Activated B cell treated with CpG ODN at 0.5 μM for 24 hours (primary cell): ENCODE measurements around the gene SWAP70. TPM values are rescaled to one million over a fixed set of nuclear protein-coding genes. Genes with fewer than 3 reads are reported as not detected.

ENCODE experiments used
- ATAC-seq: fragments of 200-7000 bp; cut with Tn5 transposase; one replicate; pipeline ENCODE4 v1.10.0; 2021; ENCODE audit warnings: low read depth, mild to moderate bottlenecking, moderate library complexity
- CTCF ChIA-PET: fragments of 350-600 bp; sonication (Branson Sonifier 250); formaldehyde crosslinking; loops from one replicate; lab custom pipeline; 2021; ENCODE audit warnings: antibody characterized with exemption; lab: Charles Lee
- POLR2A ChIA-PET: fragments of 350-600 bp; sonication (Branson Sonifier 250); formaldehyde crosslinking; loops from one replicate; lab custom pipeline; 2021; ENCODE audit warnings: antibody characterized with exemption; lab: Charles Lee
- DNase-seq: peaks from one replicate; pipeline ENCODE4 v3.0.0; 2022
- H3K27ac Mint-ChIP-seq: one replicate; pipeline ENCODE4 v1.8.0; 2020; ENCODE audit warnings: mixed read lengths
- H3K27me3 Mint-ChIP-seq: one replicate; pipeline ENCODE4 v1.8.0; 2021; ENCODE audit warnings: mixed read lengths
- H3K36me3 Mint-ChIP-seq: one replicate; pipeline ENCODE4 v1.8.0; 2021; ENCODE audit warnings: low read depth, mixed read lengths
- H3K4me1 Mint-ChIP-seq: one replicate; pipeline ENCODE4 v1.8.0; 2021; ENCODE audit warnings: mixed read lengths
- H3K4me3 Mint-ChIP-seq: one replicate; pipeline ENCODE4 v1.8.0; 2020; ENCODE audit warnings: mild to moderate bottlenecking, mixed read lengths
- H3K9me3 Mint-ChIP-seq: one replicate; pipeline ENCODE4 v1.8.0; 2020; ENCODE audit warnings: mixed read lengths
- intact Hi-C: fragments of 100-400 bp; cut with micrococcal nuclease; formaldehyde crosslinking; loops from one replicate; pipeline ENCODE4 v1.15.1; 2024
- total RNA-seq: library from RNA; stranded (reverse); gene quantifications from 2 replicates; pipeline ENCODE4 v1.2.3, GENCODE V29; 2022
- TF ChIP-seq, protein P1 (sequence below): fragments of 200-600 bp; IDR thresholded peaks from one replicate; pipeline ENCODE4 v1.8.0; 2022; ENCODE audit warnings: antibody characterized with exemption, mild to moderate bottlenecking

Gene SWAP70
- total RNA-seq, 1 donor from 2014 or later = 288 TPM

DNA sequence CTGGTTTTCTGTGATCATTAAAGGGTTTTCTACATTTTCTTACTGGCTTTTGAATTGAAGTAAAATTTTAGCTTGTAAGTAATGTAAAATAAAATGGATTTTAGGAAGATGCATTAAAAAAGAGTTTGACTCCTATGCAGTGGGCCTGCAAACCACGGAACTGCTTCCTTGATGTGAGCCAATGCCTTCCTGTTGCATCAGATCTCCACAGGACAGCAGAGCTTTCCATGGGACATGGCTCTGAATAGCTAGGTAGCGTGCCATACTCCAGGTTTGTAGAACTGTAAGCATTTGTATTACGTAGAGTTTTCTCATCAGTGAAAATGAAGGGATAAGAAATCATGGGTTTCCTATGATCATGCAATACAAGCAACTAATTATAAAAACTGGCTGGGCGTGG, 133.4 kb downstream of the SWAP70 start:
- DNase-seq (no peak), ATAC-seq (no peak)
- ChIA-PET POLR2A (no interaction called here), CTCF (no interaction called here)
- H3K27me3 Mint-ChIP-seq = no peaks in the 10 kb centered on the region
- intact Hi-C loops = no loop called here
- no peaks in the 10 kb centered on the region for H3K9me3 Mint-ChIP-seq
- peaks cover 2% of the 10 kb centered on the region for H3K4me1 Mint-ChIP-seq
- H3K36me3 Mint-ChIP-seq = peaks cover 7% of the 10 kb centered on the region
- TF ChIP-seq, protein P1, sequence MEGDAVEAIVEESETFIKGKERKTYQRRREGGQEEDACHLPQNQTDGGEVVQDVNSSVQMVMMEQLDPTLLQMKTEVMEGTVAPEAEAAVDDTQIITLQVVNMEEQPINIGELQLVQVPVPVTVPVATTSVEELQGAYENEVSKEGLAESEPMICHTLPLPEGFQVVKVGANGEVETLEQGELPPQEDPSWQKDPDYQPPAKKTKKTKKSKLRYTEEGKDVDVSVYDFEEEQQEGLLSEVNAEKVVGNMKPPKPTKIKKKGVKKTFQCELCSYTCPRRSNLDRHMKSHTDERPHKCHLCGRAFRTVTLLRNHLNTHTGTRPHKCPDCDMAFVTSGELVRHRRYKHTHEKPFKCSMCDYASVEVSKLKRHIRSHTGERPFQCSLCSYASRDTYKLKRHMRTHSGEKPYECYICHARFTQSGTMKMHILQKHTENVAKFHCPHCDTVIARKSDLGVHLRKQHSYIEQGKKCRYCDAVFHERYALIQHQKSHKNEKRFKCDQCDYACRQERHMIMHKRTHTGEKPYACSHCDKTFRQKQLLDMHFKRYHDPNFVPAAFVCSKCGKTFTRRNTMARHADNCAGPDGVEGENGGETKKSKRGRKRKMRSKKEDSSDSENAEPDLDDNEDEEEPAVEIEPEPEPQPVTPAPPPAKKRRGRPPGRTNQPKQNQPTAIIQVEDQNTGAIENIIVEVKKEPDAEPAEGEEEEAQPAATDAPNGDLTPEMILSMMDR = no peak
- H3K4me3 Mint-ChIP-seq = no peak overlapping the region
- H3K27ac Mint-ChIP-seq = no peak overlapping the region

DNA sequence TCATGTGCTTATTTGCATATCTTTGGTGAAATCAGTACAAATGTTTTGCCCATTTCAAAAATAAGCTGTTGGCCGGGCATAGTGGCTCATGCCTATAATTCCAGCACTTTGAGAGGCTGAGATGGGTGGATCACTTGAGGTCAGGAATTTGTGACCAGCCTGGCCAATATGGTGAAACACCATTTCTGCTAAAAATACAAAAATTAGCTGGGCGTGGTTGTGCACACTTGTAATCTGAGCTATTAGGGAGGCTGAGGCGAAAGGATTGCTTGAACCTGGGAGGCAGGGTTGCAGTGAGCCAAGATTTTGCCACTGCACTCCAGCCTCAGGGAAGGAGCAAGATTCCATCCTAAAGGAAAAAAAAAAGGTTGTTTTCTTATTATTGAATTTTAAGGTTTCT, 136.0 kb downstream of the SWAP70 start:
- Mint-ChIP-seq H3K27me3 (no peaks in the 10 kb centered on the region), H3K36me3 (peaks cover 7% of the 10 kb centered on the region), H3K27ac (no peak overlapping the region), H3K4me3 (no peak overlapping the region), H3K9me3 (no peaks in the 10 kb centered on the region), H3K4me1 (peaks cover 2% of the 10 kb centered on the region)
- ChIA-PET POLR2A (no interaction called here), CTCF (no interaction called here)
- intact Hi-C loops = no loop called here
- ATAC-seq (no peak), DNase-seq (no peak)
- TF ChIP-seq, protein P1 = no peak

DNA sequence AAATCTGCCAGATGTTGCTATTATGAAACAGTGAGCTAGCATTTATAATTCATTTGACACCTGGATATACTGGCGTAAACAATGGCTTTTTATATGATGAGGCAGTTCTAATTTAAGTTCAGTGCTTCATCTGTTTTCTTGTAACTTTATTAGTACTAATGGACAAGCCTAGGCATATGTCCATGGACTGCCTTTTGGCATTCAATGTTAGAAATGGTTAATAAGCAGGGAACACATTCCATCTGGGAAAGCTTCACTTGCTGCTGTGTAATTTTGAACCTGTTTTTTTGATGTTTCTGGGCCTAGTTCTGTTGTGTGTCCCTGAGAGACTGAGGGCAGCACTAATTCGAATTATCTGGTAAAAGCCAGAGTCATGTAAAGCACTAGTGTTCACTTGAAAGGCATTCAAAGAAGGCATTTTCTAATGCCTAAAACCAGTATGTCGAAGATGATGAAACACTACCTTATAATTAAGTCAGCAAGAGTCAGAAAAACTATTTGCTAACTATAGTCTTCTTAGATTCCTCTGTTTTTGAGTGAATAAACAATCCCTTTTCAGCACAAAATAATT, 138.5 kb downstream of the SWAP70 start:
- Mint-ChIP-seq H3K27ac (no peak overlapping the region), H3K27me3 (no peaks in the 10 kb centered on the region), H3K36me3 (peaks cover 12% of the 10 kb centered on the region), H3K9me3 (no peaks in the 10 kb centered on the region), H3K4me1 (peaks cover 2% of the 10 kb centered on the region), H3K4me3 (no peak overlapping the region)
- ChIA-PET POLR2A (interaction anchor here (0.6 to 1.3 kb wide), 2 partner anchors 22 to 43 kb away, joined by 3 to 7 read pairs; no protein-coding TSS in a partner anchor), CTCF (no interaction called here)
- TF ChIP-seq, protein P1 = no peak
- ATAC-seq = no peak
- intact Hi-C loops = no loop called here
- DNase-seq = no peak

Other genes starting within 250 kb of the SWAP70 start
- 37.8 and 41.1 TPM in 2 replicates for gene ZNF143, start 203.1 kb upstream of the SWAP70 start, total RNA-seq
- gene WEE1, start 90.4 kb upstream of the SWAP70 start, total RNA-seq = 29.4 and 33.7 TPM in 2 replicates